ENCODE data around the gene SPNS1.

DNA sequence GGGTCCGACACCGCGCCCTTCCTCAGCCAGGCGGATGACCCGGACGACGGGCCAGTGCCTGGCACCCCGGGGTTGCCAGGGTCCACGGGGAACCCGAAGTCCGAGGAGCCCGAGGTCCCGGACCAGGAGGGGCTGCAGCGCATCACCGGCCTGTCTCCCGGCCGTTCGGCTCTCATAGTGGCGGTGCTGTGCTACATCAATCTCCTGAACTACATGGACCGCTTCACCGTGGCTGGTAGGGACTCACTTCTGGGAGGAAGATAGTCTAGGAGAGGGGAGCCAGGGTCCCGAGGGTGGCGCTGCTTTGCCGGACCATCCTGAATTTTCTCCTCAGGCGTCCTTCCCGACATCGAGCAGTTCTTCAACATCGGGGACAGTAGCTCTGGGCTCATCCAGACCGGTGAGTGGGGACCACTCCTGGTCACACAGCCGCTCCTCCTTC lies 601 bp downstream of the SPNS1 start:
- TF ChIP-seq, protein P1, sequence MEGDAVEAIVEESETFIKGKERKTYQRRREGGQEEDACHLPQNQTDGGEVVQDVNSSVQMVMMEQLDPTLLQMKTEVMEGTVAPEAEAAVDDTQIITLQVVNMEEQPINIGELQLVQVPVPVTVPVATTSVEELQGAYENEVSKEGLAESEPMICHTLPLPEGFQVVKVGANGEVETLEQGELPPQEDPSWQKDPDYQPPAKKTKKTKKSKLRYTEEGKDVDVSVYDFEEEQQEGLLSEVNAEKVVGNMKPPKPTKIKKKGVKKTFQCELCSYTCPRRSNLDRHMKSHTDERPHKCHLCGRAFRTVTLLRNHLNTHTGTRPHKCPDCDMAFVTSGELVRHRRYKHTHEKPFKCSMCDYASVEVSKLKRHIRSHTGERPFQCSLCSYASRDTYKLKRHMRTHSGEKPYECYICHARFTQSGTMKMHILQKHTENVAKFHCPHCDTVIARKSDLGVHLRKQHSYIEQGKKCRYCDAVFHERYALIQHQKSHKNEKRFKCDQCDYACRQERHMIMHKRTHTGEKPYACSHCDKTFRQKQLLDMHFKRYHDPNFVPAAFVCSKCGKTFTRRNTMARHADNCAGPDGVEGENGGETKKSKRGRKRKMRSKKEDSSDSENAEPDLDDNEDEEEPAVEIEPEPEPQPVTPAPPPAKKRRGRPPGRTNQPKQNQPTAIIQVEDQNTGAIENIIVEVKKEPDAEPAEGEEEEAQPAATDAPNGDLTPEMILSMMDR (IDR thresholded peaks at IDR 0.05), result no peak
- TF ChIP-seq ZC3H11A (IDR thresholded peaks at IDR 0.05) (no peak), BHLHE40 (IDR thresholded peaks at IDR 0.05; ENCODE audit: low read depth, low read length) (no peak)
- TF ChIP-seq, protein P2, sequence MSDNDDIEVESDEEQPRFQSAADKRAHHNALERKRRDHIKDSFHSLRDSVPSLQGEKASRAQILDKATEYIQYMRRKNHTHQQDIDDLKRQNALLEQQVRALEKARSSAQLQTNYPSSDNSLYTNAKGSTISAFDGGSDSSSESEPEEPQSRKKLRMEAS (IDR thresholded peaks at IDR 0.05), result no peak

Measured in A549 (cell line).